GM18907 (cell line): Measurements from ENCODE around the gene ESYT2.

Experiments used
- ATAC-seq: cut with Tn5 transposase; IDR thresholded peaks from one replicate; pipeline ENCODE4 v1.9.1; 2021; ENCODE audit warnings: mild to moderate bottlenecking, moderate library complexity; ENCODE audit not compliant: unreplicated experiment

The ESYT2 gene

DNA sequence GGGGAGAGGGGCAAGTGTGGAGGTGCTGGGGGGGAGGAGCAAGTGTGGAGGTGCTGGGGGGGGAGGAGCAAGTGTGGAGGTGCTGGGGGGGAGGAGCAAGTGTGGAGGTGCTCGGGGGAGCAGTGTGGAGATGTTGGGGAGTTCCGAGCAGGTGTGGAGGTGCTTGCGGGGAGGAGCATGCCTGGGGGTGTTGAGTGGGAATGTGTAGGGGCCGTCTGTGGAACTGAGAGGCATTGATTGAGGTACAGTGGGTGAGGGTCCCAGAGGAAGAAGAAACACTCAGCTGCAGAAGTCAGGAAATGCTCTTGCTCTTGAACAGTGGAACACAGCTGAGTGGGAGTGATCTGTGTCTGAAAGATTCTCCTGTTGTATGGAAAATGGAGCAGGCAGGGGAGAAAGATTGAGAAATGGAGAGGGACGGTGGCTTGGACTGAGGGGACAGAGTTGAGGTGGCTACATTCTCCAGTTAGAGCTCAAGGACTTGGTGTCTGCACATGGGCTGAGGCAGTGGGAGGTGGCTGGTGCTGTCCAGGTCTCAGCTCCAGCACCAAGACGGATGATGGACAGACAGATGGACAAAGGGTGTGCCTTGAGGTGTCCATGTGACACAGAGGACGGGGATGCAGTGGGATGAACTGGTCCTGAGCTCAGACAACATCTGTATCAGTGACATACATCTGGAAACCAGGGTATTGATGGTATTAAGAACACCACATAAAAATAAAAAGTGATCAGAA lies 99.5 kb downstream of the ESYT2 start:
- no peak for ATAC-seq

GRCh38 chr7:158728911-158729645 lies 100.2 kb downstream of the ESYT2 start:
- ATAC-seq, result no peak

GRCh38 chr7:158727690-158728089 lies 101.6 kb downstream of the ESYT2 start:
- ATAC-seq, result no peak

DNA sequence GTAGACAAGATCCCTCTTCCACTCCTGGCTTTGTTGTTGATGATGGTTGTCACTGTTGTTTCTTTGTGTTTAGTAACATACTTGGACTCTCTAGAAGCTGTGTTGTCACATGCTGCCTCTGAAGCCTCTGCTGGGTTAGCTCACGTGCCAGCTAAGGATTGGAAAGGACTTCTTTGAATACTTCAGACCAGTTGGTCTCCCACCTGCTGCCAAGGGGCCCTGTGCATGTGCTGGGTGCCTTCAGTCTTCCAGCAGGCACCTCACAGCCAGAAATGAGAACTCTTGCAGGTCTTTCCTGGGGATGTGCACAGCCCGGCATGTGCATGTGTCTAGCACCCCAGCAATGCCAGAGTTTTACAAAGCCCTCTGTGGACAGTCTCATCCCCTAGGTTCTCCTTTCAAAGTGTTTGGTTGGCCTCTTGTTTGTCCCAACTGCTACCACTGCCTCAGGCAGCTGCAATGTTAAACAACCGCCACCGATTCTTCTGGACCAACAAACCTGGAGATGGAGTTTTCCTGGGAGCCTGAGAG lies 103.0 kb downstream of the ESYT2 start:
- no peak for ATAC-seq

DNA sequence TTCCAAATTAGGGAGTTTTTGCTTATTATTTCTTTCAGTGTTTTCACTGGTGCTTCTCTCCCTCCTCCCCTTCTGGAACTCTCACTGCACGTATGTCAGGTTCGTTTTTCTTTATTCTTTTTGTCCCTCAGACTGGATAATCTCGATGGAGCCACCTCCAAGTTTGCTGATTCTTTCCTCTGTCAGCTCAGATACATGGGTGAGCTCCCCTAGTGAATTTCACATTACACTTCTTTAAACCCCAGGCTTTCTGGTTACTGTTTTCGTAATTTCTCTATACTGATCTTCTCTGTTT lies 103.9 kb downstream of the ESYT2 start:
- no peak for ATAC-seq

GRCh38 chr7:158724658-158725505 lies 104.4 kb downstream of the ESYT2 start:
- ATAC-seq, result no peak

DNA sequence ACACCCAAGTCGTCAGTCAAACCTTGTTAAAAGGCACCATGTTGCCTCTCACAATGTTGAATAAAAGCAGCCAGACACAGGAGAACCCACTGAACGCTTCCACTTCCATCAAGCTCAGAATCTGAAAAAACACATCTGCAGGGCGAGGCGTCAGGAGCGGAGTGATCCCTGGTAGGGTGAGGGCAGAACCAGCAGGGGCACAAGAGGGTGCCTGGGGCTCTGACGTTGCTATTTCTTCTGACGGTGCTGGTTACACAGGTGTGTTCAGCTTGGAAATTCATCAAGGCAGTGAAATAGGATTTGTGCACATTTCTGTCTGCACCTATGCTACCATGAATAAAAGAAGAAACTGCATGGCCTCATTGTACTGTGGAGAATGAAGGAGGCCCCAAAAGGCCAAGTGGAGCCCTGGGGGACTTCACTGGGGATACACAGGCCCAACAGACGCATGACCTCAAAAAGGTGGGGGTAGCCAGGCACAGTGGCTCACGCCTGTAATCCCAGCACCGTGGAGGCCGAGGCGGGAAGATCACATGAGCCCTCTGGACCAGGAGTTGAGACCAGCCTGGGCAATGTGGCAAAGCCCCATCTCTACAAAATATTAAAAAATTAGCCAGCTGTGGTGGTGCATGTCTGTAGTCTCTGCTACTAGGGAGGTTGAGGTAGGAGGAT lies 105.5 kb downstream of the ESYT2 start:
- no peak for ATAC-seq

DNA sequence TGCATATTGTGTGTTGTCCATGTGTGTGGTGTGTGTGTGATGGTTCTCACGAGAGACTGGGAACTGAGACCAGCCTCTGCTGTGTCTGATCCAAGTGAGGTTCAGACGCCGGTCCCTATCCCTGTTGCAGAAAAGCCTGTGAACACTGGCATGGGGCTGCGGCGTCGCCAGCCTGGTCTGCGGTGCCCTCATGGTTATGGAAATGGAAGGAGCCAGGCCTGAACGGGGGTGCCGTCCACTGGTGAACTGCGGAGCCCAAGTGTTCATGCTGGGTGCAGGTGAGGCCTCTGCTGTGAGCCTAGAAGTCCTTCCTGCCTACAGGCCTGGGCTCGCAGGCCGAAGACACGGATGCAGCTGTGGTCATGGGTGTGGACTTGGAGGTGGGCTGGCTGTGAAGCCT lies 106.0 kb downstream of the ESYT2 start:
- ATAC-seq, result no peak

DNA sequence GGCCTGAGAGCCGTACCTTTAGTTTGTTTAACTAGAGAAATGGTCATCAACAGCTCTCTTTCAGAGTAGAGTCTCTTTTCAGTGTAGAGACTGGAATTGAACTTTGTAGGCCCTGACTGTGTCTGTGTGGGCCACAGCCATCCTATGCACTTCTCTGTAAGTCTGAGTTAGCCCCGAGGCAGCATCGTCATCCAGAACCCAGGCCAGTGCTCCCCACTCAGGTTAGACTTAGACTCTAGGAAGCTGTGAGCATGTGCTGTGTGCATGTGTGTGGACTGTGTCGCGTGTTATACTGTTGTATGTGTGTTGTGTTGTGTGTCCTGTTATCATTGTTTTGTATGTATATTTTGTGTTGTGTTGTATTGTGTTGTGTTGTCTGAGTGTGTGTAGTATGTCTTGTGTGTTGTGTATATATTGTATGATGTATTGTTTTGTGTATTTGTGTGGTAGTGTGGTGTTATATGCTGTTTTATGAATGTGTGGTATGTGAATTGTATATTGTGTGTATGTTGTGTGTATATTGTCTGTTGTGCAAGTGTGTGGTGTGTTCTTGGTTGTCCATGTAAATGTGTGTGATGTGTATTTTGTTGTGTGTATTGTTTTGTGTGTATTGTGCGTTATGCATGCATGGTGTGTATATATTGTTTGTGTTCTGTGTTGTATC lies 106.6 kb downstream of the ESYT2 start:
- no peak for ATAC-seq

DNA sequence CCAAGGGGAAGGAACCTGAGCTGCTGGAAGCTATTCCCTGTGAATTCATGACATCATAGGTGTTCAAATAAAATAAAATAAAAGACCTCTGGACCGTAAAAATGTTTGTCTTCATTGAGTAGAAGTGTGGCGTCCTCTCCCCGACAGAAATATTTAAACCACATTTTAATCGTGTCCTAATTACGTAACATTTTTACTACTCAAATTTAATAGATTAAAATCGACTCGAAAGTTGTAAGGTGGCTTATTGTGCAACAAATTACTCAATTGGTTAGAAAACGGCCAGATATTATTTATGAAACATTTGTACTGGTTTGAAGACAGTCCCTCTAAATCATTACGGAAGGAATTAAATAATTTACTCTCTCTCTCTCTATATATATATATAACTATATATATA lies 109.2 kb downstream of the ESYT2 start:
- ATAC-seq, result no peak

DNA sequence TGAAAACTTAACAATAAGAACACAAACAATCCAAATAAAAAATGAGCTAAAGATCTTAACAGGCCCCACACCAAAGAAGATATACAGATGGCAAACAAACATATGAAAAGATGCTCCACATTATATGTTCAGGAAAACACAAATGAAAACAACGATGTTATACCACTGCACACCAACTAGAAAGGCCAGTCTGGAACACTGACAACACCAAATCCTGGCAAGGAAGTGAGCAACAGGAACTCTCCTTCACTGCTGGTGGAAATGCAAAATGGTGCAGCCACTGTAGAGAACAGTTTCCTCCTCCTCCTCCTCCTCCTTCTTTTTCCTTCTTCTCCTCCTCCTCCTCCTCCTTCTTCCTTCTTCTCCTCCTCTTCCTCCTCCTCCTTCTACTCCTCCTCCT lies 112.5 kb downstream of the ESYT2 start:
- no peak for ATAC-seq

GRCh38 chr7:158710651-158711102 lies 118.6 kb downstream of the ESYT2 start:
- no peak for ATAC-seq

GRCh38 chr7:158707610-158708009 lies 121.7 kb downstream of the ESYT2 start:
- ATAC-seq, result no peak

GRCh38 chr7:158706710-158707590 lies 122.4 kb downstream of the ESYT2 start:
- no peak for ATAC-seq

DNA sequence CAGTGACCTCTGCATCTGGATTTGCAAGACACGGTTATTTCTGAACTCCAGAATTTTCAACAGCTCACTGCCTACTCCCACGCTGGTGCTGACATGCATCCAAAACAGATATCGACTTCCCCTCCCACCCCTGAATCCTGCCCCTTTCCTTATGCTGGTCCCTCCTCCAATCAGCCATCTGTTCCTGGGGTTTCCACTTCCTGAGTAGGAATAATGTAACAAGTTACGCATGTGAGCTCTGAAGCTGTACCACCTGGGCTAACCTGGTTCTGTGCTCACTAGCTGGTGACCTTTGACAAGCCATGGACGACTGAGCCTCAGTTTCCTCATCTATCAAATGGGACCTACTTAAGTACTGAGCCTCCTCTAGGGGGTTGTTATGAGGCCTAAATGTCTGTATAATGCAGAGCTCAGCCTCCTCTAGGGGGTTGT lies 123.0 kb downstream of the ESYT2 start:
- ATAC-seq, result no peak

GRCh38 chr7:158705234-158705850 lies 124.0 kb downstream of the ESYT2 start:
- no peak for ATAC-seq

GRCh38 chr7:158704524-158705233 lies 124.6 kb downstream of the ESYT2 start, which contains the start of gene NCAPG2:
TSS of gene NCAPG2 (minus strand) at chr7:158704804. CDS start at chr7:158701899, 2,905 bp downstream.
- ATAC-seq, result peak; percentile 98
